H9 (cell line): Measurements from ENCODE around the gene HOXA7. TPM values are rescaled to one million over a fixed set of nuclear protein-coding genes. Genes with fewer than 3 reads are reported as not detected.

Experiments used
- DNase-seq: peaks from one replicate; pipeline ENCODE4 v3.0.0-alpha.2; 2017
- H2AFZ ChIP-seq: one replicate; pipeline ENCODE4 v1.6.1; 2013; ENCODE audit warnings: mild to moderate bottlenecking, low read length, control low read depth, moderate library complexity
- H2AK5ac ChIP-seq: 2 replicates; pipeline ENCODE4 v1.6.1; 2013; ENCODE audit warnings: low read length, control low read depth, mixed read lengths; ENCODE audit not compliant: insufficient read length
- H2BK120ac ChIP-seq: one replicate; pipeline ENCODE4 v1.6.1; 2013; ENCODE audit warnings: low read depth, mild to moderate bottlenecking, low read length, control low read depth, inconsistent platforms; ENCODE audit not compliant: poor library complexity, severe bottlenecking
- H2BK12ac ChIP-seq: 2 replicates; pipeline ENCODE4 v1.6.1; 2013; ENCODE audit warnings: low read length, control low read depth, mixed read lengths, low read depth; ENCODE audit not compliant: insufficient read length
- H2BK15ac ChIP-seq: 2 replicates; pipeline ENCODE4 v1.6.1; 2013; ENCODE audit warnings: low read depth, low read length, control low read depth
- H2BK20ac ChIP-seq: one replicate; pipeline ENCODE4 v1.6.1; 2013; ENCODE audit warnings: low read depth, mild to moderate bottlenecking, low read length, control low read depth, inconsistent platforms; ENCODE audit not compliant: poor library complexity, severe bottlenecking
- H2BK5ac ChIP-seq: 2 replicates; pipeline ENCODE4 v1.6.1; 2013; ENCODE audit warnings: low read length, control low read depth, mixed read lengths; ENCODE audit not compliant: insufficient read length
- H3K14ac ChIP-seq: 2 replicates; pipeline ENCODE4 v1.6.1; 2013; ENCODE audit warnings: low read length, control low read depth; ENCODE audit not compliant: insufficient read depth
- H3K18ac ChIP-seq: 2 replicates; pipeline ENCODE4 v1.6.1; 2013; ENCODE audit warnings: low read depth, mild to moderate bottlenecking, mixed read lengths, low read length, control low read depth; ENCODE audit not compliant: insufficient read length
- H3K23ac ChIP-seq: 2 replicates; pipeline ENCODE4 v1.6.1; 2013; ENCODE audit warnings: low read length, control low read depth, mixed read lengths, low read depth; ENCODE audit not compliant: insufficient read length
- H3K23me2 ChIP-seq: 2 replicates; pipeline ENCODE4 v1.6.1; 2013; ENCODE audit warnings: low read depth, mild to moderate bottlenecking, mixed read lengths, low read length, control low read depth; ENCODE audit not compliant: insufficient read length, poor library complexity, severe bottlenecking
- H3K27ac ChIP-seq: 2 replicates; pipeline ENCODE4 v1.5.1; 2013; ENCODE audit warnings: low read length, control low read depth, mixed read lengths, low read depth; ENCODE audit not compliant: insufficient read length
- H3K27me3 ChIP-seq: 2 replicates; pipeline ENCODE4 v1.6.1; 2013; ENCODE audit warnings: low read length, control low read depth, inconsistent platforms; ENCODE audit not compliant: insufficient read depth
- H3K4ac ChIP-seq: 2 replicates; pipeline ENCODE4 v1.6.1; 2013; ENCODE audit warnings: low read depth, mild to moderate bottlenecking, control low read depth, inconsistent platforms, low read length, moderate library complexity
- H3K4me1 ChIP-seq: 2 replicates; pipeline ENCODE4 v1.6.1; 2013; ENCODE audit warnings: low read length, control low read depth, inconsistent platforms; ENCODE audit not compliant: insufficient read depth
- H3K4me2 ChIP-seq: 2 replicates; pipeline ENCODE4 v1.6.1; 2013; ENCODE audit warnings: low read length, control low read depth, mixed read lengths; ENCODE audit not compliant: insufficient read length, insufficient read depth
- H3K56ac ChIP-seq: 2 replicates; pipeline ENCODE4 v1.6.1; 2013; ENCODE audit warnings: low read depth, mild to moderate bottlenecking, mixed read lengths, low read length, control low read depth; ENCODE audit not compliant: insufficient read length
- H3K79me1 ChIP-seq: 2 replicates; pipeline ENCODE4 v1.6.1; 2013; ENCODE audit warnings: low read depth, mild to moderate bottlenecking, moderate library complexity, low read length, control low read depth, inconsistent platforms; ENCODE audit not compliant: insufficient read depth, poor library complexity, severe bottlenecking
- H3K79me2 ChIP-seq: 2 replicates; pipeline ENCODE4 v1.6.1; 2013; ENCODE audit warnings: low read length, control low read depth, inconsistent platforms; ENCODE audit not compliant: insufficient read depth
- H3K9ac ChIP-seq: 2 replicates; pipeline ENCODE4 v1.6.1; 2013; ENCODE audit warnings: low read length, control low read depth, mixed read lengths; ENCODE audit not compliant: insufficient read length; ENCODE audit errors: extremely low read depth
- H3K9me3 ChIP-seq: one replicate; pipeline ENCODE4 v1.6.1; 2013; ENCODE audit warnings: low read depth, low read length, inconsistent platforms; ENCODE audit not compliant: control insufficient read depth
- H3T11ph ChIP-seq: one replicate; pipeline ENCODE4 v1.6.1; 2013; ENCODE audit warnings: mild to moderate bottlenecking, low read length, control low read depth, inconsistent platforms
- H4K20me1 ChIP-seq: one replicate; pipeline ENCODE4 v1.6.1; 2013; ENCODE audit not compliant: control insufficient read depth, insufficient read length, insufficient read depth
- H4K5ac ChIP-seq: 2 replicates; pipeline ENCODE4 v1.6.1; 2013; ENCODE audit warnings: low read depth, mild to moderate bottlenecking, mixed read lengths, low read length, control low read depth; ENCODE audit not compliant: insufficient read length
- H4K8ac ChIP-seq: replicated peaks from 2 replicates; pipeline ENCODE4 v1.6.1; 2013; ENCODE audit warnings: low read length, control low read depth, mixed read lengths, low read depth; ENCODE audit not compliant: insufficient read length
- H4K91ac ChIP-seq: 2 replicates; pipeline ENCODE4 v1.6.1; 2013; ENCODE audit warnings: low read depth, mild to moderate bottlenecking, moderate library complexity, mixed read lengths, low read length, control low read depth; ENCODE audit not compliant: insufficient read length
- H3K27ac Mint-ChIP-seq, 3 experiments: 2 replicates in 2 of 3; 3 replicates in 1 of 3; pipeline ENCODE4 v1.8.0; 2020 to 2021; ENCODE audit warnings: mixed read lengths in 3 of 3, mild to moderate bottlenecking in 1 of 3, moderate library complexity in 1 of 3
- H3K27me3 Mint-ChIP-seq: 2 replicates; pipeline ENCODE4 v1.8.0; 2021; ENCODE audit warnings: low read depth, mild to moderate bottlenecking, moderate library complexity, mixed read lengths
- H3K36me3 Mint-ChIP-seq, 3 experiments: 2 replicates in 2 of 3; 3 replicates in 1 of 3; pipeline ENCODE4 v1.8.0; 2020 to 2021; ENCODE audit warnings: low read depth in 3 of 3, mixed read lengths in 3 of 3; ENCODE audit not compliant: insufficient read depth in 1 of 3
- H3K4me1 Mint-ChIP-seq, 2 experiments: 2 replicates each; pipeline ENCODE4 v1.8.0; 2020; ENCODE audit warnings: mixed read lengths in 2 of 2
- H3K4me3 Mint-ChIP-seq, 2 experiments: 2 replicates in 1 of 2; 3 replicates in 1 of 2; pipeline ENCODE4 v1.8.0; 2020 to 2021; ENCODE audit warnings: mild to moderate bottlenecking in 2 of 2, mixed read lengths in 2 of 2, moderate library complexity in 1 of 2
- H3K9me3 Mint-ChIP-seq, 2 experiments: 2 replicates in 1 of 2; 3 replicates in 1 of 2; pipeline ENCODE4 v1.8.0; 2020; ENCODE audit warnings: mild to moderate bottlenecking in 2 of 2, mixed read lengths in 2 of 2, moderate library complexity in 1 of 2
- CTCF ChIP-seq: fragments of 200-600 bp; sonication (generic); conservative IDR thresholded peaks from 3 replicates; pipeline ENCODE4 v1.8.0; 2021; ENCODE audit warnings: antibody characterized with exemption, mild to moderate bottlenecking
- WGBS: extraction: QIAGEN DNeasy Blood & Tissue Kit; methylation state at CpG from one replicate; pipeline ENCODE4 v1.1.7; 2013; ENCODE audit warnings: missing lambda C conversion rate, low lambda C conversion rate, mixed read lengths; ENCODE audit not compliant: insufficient read length; ENCODE audit errors: extremely low coverage; 5-methylcytosine and 5-hydroxymethylcytosine counted together
- total RNA-seq: library from RNA; stranded (reverse); gene quantifications from 2 replicates; pipeline ENCODE4 v1.2.1, GENCODE V29; 2021

The HOXA7 gene
- total RNA-seq, 1 experiment from 2014 or later = not detected

- Histone ChIP-seq H3K56ac (no peak overlapping the region), H3T11ph (no peak overlapping the region), H4K8ac (no peak overlapping the region), H3K27ac (no peak overlapping the region), H3K79me2 (no peaks in the 10 kb centered on the region), H3K27me3 (peaks cover 96% of the 10 kb centered on the region), H4K20me1 (peaks cover 2% of the 10 kb centered on the region), H2BK12ac (no peak overlapping the region), H3K9ac (no peak overlapping the region), H2BK20ac (no peak overlapping the region), H4K5ac (no peak overlapping the region), H3K4me2 (no peak overlapping the region), H2BK5ac (no peak overlapping the region), H3K14ac (no peak overlapping the region), H3K4me1 (no peaks in the 10 kb centered on the region), H2BK120ac (no peak overlapping the region), H3K9me3 (no peaks in the 10 kb centered on the region), H3K23me2 (peaks cover 3% of the 10 kb centered on the region), H3K4ac (no peak overlapping the region), H2AK5ac (no peak overlapping the region), H3K18ac (no peak overlapping the region), H2AFZ (no peak overlapping the region), H2BK15ac (no peak overlapping the region), H4K91ac (no peak overlapping the region), H3K23ac (no peak overlapping the region), H3K79me1 (no peaks in the 10 kb centered on the region)
- H3K27ac Mint-ChIP-seq = no peak overlapping the region; a peak in 1 of 7 replicates
- TF ChIP-seq CTCF = no peak
- peaks cover 8 to 19% of the 10 kb centered on the region in 2 experiments; a peak in 3 of 4 replicates for H3K4me1 Mint-ChIP-seq
- H3K4me3 Mint-ChIP-seq = peak overlapping the region in 1 of 2 experiments; percentile 68; a peak in 3 of 5 replicates
- peaks cover 98% of the 10 kb centered on the region for H3K27me3 Mint-ChIP-seq
- H3K36me3 Mint-ChIP-seq = peaks cover 0 to 2% (median 0%) of the 10 kb centered on the region in 3 experiments; a peak in 2 of 7 replicates
- DNase-seq = no peak
- H3K9me3 Mint-ChIP-seq = peaks cover 0 to 1% of the 10 kb centered on the region in 2 experiments; a peak in 3 of 5 replicates
- no CpG with 5 or more reads among the region's 26 CpGs for WGBS
Measured at GRCh38 chr7:27113991-27114769, 42.3 kb downstream of the HOXA7 start.
